Gastrocnemius medialis (tissue), 4 donors: ENCODE measurements around the gene SIK3.

Experiments
- POLR2A ChIP-seq, 2 donors: fragments of 450-650 bp; IDR thresholded peaks; one replicate each; pipeline ENCODE4 v1.6.1; 2017; ENCODE audit warnings: antibody characterized with exemption in 2 of 2, mild to moderate bottlenecking in 2 of 2, moderate library complexity in 2 of 2
- TF ChIP-seq, protein P1 (sequence below), 5 experiments: fragments of 450-650 bp in 3 of 5; fragments of 200-600 bp in 2 of 5; sonication (generic) in 2 of 5; IDR thresholded peaks in 4 of 5; conservative IDR thresholded peaks in 1 of 5; 1 replicate in 4 of 5; 2 replicates in 1 of 5; pipeline ENCODE4 v1.5.1; 2016 to 2019; ENCODE audit warnings: antibody characterized with exemption in 5 of 5, mild to moderate bottlenecking in 3 of 5, moderate library complexity in 3 of 5

DNA sequence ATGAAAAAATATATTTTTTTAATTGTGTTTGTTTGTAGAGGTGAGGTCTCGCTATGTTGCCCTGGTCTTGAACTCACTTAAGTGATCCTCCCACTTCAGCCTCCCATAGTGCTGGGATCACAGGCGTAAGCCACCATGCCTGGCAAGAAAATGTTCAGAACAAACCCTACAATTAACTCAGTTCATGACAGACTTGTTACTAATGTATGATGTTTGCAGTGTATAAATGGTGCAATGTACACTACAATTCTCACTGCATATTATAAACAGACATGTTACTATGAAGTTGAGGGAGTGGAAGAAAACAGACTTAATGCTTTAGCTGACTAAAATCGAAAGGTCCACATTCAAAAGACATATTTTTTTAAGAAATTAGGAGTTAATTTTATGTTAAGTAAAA is 59.0 kb downstream of the SIK3 start:
- TF ChIP-seq, protein P1, sequence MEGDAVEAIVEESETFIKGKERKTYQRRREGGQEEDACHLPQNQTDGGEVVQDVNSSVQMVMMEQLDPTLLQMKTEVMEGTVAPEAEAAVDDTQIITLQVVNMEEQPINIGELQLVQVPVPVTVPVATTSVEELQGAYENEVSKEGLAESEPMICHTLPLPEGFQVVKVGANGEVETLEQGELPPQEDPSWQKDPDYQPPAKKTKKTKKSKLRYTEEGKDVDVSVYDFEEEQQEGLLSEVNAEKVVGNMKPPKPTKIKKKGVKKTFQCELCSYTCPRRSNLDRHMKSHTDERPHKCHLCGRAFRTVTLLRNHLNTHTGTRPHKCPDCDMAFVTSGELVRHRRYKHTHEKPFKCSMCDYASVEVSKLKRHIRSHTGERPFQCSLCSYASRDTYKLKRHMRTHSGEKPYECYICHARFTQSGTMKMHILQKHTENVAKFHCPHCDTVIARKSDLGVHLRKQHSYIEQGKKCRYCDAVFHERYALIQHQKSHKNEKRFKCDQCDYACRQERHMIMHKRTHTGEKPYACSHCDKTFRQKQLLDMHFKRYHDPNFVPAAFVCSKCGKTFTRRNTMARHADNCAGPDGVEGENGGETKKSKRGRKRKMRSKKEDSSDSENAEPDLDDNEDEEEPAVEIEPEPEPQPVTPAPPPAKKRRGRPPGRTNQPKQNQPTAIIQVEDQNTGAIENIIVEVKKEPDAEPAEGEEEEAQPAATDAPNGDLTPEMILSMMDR (IDR thresholded peaks at IDR 0.05 in 4 of 5, conservative IDR thresholded peaks at IDR 0.05 in 1 of 5) = no peak
- no peak for TF ChIP-seq POLR2A (IDR thresholded peaks at IDR 0.05)
